ENCODE data around the gene SNRNP40. TPM values are rescaled to one million over a fixed set of nuclear protein-coding genes. Genes with fewer than 3 reads are reported as not detected.
A peak's percentile ranks its signal among the peaks of the same experiment; 100 is the strongest.

SNRNP40 gene
- total and polyA plus RNA-seq, 2 of the 13 experiments (the other 11 are each of a cell fraction or from before 2014, with no cell fraction given): 51.0 to 147 TPM

DNA sequence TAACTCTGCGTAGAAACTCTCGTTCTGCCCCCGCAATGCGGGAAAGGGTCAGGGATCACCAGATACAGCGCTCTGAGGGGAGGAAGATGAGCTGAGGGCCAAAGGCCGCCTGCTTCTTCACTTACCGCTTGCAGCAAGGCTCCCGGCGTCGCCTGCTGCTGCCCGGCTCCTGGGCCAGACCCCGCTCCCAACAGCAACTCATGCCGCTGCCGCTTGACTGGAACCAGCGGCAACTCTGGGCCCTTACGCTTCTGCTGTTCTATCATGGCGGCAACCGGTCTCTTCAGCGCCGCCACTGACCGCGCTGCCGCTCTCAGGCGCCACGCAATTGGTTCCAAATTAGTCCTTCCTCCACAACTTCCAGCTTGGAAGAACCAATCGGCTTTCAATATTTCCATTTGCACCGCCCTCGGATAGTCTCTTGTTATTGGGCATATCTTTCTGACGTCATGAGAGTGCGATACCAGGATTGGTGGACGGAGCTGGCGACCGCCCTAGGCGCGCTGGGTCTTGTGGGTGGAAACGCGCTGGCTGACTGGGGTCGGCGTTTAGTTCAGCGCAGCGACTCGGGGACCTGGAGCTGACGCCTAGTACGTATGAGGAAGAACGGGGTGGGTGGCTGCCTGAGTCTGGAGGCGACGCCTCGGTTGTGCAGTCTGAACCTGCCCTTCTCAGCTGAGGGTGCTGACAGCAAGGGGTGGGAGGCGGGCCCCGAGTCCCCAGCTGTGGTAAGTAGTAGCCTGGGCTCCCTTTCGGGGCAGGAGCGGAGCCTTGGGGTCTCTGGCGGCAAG, at the start of gene SNRNP40, which contains the start of gene ZCCHC17 (continued):
- TF ChIP-seq, protein P1, sequence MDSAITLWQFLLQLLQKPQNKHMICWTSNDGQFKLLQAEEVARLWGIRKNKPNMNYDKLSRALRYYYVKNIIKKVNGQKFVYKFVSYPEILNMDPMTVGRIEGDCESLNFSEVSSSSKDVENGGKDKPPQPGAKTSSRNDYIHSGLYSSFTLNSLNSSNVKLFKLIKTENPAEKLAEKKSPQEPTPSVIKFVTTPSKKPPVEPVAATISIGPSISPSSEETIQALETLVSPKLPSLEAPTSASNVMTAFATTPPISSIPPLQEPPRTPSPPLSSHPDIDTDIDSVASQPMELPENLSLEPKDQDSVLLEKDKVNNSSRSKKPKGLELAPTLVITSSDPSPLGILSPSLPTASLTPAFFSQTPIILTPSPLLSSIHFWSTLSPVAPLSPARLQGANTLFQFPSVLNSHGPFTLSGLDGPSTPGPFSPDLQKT (CRISPR knock-in tag; IDR thresholded peaks at IDR 0.05; ENCODE audit: borderline replicate concordance): no peak
- TF ChIP-seq, protein P2, sequence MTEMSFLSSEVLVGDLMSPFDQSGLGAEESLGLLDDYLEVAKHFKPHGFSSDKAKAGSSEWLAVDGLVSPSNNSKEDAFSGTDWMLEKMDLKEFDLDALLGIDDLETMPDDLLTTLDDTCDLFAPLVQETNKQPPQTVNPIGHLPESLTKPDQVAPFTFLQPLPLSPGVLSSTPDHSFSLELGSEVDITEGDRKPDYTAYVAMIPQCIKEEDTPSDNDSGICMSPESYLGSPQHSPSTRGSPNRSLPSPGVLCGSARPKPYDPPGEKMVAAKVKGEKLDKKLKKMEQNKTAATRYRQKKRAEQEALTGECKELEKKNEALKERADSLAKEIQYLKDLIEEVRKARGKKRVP (CRISPR knock-in tag; IDR thresholded peaks at IDR 0.05): no peak
- TF ChIP-seq, protein P3, sequence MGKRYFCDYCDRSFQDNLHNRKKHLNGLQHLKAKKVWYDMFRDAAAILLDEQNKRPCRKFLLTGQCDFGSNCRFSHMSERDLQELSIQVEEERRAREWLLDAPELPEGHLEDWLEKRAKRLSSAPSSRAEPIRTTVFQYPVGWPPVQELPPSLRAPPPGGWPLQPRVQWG (CRISPR knock-in tag; IDR thresholded peaks at IDR 0.05; ENCODE audit: borderline replicate concordance, low read depth): no peak
- TF ChIP-seq SYNCRIP (IDR thresholded peaks at IDR 0.05; ENCODE audit: insufficient read depth, low read depth, low read length) (no peak), SP2 (CRISPR knock-in tag; IDR thresholded peaks at IDR 0.05) (peak; percentile 88), RARG (CRISPR knock-in tag; IDR thresholded peaks at IDR 0.05; ENCODE audit: low read depth) (no peak), TOE1 (CRISPR knock-in tag; IDR thresholded peaks at IDR 0.05) (no peak), ZNF253 (CRISPR knock-in tag; IDR thresholded peaks at IDR 0.05; ENCODE audit: borderline replicate concordance) (no peak), ZNF749 (CRISPR knock-in tag; IDR thresholded peaks at IDR 0.05; ENCODE audit: borderline replicate concordance) (peak; percentile 35; the same call in 1 of the 2 replicates), ZFP41 (CRISPR knock-in tag; IDR thresholded peaks at IDR 0.05; ENCODE audit: borderline replicate concordance) (no peak), ZNF468 (CRISPR knock-in tag; IDR thresholded peaks at IDR 0.05) (no peak), KLF12 (CRISPR knock-in tag; IDR thresholded peaks at IDR 0.05; ENCODE audit: borderline replicate concordance) (no peak), AGO2 (optimal IDR thresholded peaks at IDR 0.05; ENCODE audit: low read depth, low read length) (peak; percentile 21)
- TF ChIP-seq, protein P4, sequence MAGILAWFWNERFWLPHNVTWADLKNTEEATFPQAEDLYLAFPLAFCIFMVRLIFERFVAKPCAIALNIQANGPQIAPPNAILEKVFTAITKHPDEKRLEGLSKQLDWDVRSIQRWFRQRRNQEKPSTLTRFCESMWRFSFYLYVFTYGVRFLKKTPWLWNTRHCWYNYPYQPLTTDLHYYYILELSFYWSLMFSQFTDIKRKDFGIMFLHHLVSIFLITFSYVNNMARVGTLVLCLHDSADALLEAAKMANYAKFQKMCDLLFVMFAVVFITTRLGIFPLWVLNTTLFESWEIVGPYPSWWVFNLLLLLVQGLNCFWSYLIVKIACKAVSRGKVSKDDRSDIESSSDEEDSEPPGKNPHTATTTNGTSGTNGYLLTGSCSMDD (CRISPR knock-in tag; IDR thresholded peaks at IDR 0.05): no peak; the same call in 1 of the 2 replicates
- TF ChIP-seq, protein P5, sequence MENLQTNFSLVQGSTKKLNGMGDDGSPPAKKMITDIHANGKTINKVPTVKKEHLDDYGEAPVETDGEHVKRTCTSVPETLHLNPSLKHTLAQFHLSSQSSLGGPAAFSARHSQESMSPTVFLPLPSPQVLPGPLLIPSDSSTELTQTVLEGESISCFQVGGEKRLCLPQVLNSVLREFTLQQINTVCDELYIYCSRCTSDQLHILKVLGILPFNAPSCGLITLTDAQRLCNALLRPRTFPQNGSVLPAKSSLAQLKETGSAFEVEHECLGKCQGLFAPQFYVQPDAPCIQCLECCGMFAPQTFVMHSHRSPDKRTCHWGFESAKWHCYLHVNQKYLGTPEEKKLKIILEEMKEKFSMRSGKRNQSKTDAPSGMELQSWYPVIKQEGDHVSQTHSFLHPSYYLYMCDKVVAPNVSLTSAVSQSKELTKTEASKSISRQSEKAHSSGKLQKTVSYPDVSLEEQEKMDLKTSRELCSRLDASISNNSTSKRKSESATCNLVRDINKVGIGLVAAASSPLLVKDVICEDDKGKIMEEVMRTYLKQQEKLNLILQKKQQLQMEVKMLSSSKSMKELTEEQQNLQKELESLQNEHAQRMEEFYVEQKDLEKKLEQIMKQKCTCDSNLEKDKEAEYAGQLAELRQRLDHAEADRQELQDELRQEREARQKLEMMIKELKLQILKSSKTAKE (CRISPR knock-in tag; IDR thresholded peaks at IDR 0.05; ENCODE audit: borderline replicate concordance): no peak
- TF ChIP-seq, protein P6, sequence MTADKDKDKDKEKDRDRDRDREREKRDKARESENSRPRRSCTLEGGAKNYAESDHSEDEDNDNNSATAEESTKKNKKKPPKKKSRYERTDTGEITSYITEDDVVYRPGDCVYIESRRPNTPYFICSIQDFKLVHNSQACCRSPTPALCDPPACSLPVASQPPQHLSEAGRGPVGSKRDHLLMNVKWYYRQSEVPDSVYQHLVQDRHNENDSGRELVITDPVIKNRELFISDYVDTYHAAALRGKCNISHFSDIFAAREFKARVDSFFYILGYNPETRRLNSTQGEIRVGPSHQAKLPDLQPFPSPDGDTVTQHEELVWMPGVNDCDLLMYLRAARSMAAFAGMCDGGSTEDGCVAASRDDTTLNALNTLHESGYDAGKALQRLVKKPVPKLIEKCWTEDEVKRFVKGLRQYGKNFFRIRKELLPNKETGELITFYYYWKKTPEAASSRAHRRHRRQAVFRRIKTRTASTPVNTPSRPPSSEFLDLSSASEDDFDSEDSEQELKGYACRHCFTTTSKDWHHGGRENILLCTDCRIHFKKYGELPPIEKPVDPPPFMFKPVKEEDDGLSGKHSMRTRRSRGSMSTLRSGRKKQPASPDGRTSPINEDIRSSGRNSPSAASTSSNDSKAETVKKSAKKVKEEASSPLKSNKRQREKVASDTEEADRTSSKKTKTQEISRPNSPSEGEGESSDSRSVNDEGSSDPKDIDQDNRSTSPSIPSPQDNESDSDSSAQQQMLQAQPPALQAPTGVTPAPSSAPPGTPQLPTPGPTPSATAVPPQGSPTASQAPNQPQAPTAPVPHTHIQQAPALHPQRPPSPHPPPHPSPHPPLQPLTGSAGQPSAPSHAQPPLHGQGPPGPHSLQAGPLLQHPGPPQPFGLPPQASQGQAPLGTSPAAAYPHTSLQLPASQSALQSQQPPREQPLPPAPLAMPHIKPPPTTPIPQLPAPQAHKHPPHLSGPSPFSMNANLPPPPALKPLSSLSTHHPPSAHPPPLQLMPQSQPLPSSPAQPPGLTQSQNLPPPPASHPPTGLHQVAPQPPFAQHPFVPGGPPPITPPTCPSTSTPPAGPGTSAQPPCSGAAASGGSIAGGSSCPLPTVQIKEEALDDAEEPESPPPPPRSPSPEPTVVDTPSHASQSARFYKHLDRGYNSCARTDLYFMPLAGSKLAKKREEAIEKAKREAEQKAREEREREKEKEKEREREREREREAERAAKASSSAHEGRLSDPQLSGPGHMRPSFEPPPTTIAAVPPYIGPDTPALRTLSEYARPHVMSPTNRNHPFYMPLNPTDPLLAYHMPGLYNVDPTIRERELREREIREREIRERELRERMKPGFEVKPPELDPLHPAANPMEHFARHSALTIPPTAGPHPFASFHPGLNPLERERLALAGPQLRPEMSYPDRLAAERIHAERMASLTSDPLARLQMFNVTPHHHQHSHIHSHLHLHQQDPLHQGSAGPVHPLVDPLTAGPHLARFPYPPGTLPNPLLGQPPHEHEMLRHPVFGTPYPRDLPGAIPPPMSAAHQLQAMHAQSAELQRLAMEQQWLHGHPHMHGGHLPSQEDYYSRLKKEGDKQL (CRISPR knock-in tag; IDR thresholded peaks at IDR 0.05; ENCODE audit: low read depth): peak; percentile 32; the same call in 1 of the 2 replicates

All from HepG2 (cell line).